ENCODE data around the gene PALD1.

GRCh38 chr10:70487824-70488223 lies 9.3 kb downstream of the PALD1 start:
- TF ChIP-seq CTCF (IDR thresholded peaks at IDR 0.05) (no peak), POLR2A (IDR thresholded peaks at IDR 0.05) (no peak)

All from thyroid gland (tissue), 4 donors.